CMK (cell line): ENCODE measurements around the gene TNF.
"Not testable (repeated sequence)": the region's sequence is repeated elsewhere in the genome, so short reads cannot be mapped to it uniquely, and the experiment has no call there.

ENCODE experiments used
- DNase-seq: peaks from one replicate; pipeline ENCODE4 v3.0.0-alpha.2; 2010; ENCODE audit warnings: low read depth

TNF gene

GRCh38 chr6:31588871-31589650 is 13.7 kb downstream of the TNF start:
- no peak for DNase-seq

GRCh38 chr6:31590691-31591090 is 15.3 kb downstream of the TNF start:
- DNase-seq, result not testable (repeated sequence)

- DNase-seq, result no peak
Observed at GRCh38 chr6:31592396-31592771, 17.0 kb downstream of the TNF start.

- DNase-seq, result peak; percentile 78
Observed at GRCh38 chr6:31597006-31597405, 21.6 kb downstream of the TNF start.

GRCh38 chr6:31607317-31607716 is 32.0 kb downstream of the TNF start:
- DNase-seq, result no peak

- DNase-seq, result no peak
Observed at GRCh38 chr6:31609519-31610406, 34.4 kb downstream of the TNF start.

GRCh38 chr6:31610968-31611367 is 35.6 kb downstream of the TNF start:
- no peak for DNase-seq

- no peak for DNase-seq
Observed at GRCh38 chr6:31614075-31614619, 38.8 kb downstream of the TNF start.

- DNase-seq, result peak; percentile 66
Observed at GRCh38 chr6:31614684-31615578, 39.6 kb downstream of the TNF start, which contains the start of gene AIF1. Gene AIF1 (plus strand): TSS chr6:31615234. CDS start chr6:31615330, 96 bp downstream.

GRCh38 chr6:31615748-31616147 is 40.4 kb downstream of the TNF start:
- DNase-seq, result peak; percentile 87

- no peak for DNase-seq
Observed at GRCh38 chr6:31617010-31617409, 41.6 kb downstream of the TNF start.

GRCh38 chr6:31619805-31620585 is 44.6 kb downstream of the TNF start:
- peak; percentile 98 for DNase-seq

GRCh38 chr6:31620586-31621319 is 45.4 kb downstream of the TNF start, which contains the start of gene PRRC2A:
Gene PRRC2A (plus strand): TSS chr6:31620715. CDS start chr6:31622790, 2,075 bp downstream.
- peak; percentile 65 for DNase-seq

GRCh38 chr6:31621320-31621939 is 46.1 kb downstream of the TNF start:
- no peak for DNase-seq

- DNase-seq, result no peak
Observed at GRCh38 chr6:31621991-31622390, 46.6 kb downstream of the TNF start.

GRCh38 chr6:31622684-31623091 is 47.3 kb downstream of the TNF start:
- no peak for DNase-seq

GRCh38 chr6:31624070-31624469 is 48.7 kb downstream of the TNF start:
- no peak for DNase-seq

GRCh38 chr6:31626952-31627351 is 51.6 kb downstream of the TNF start:
- DNase-seq, result no peak

- no peak for DNase-seq
Observed at GRCh38 chr6:31627690-31628287, 52.4 kb downstream of the TNF start.
